ENCODE measurements around the gene ORC3. TPM values are rescaled to one million over a fixed set of nuclear protein-coding genes. Genes with fewer than 3 reads are reported as not detected.
"Not testable (repeated sequence)": the region's sequence is repeated elsewhere in the genome, so short reads cannot be mapped to it uniquely, and the experiment has no call there.

Gene ORC3
- total RNA-seq, 1 experiment from 2014 or later = 8.5 TPM

DNA sequence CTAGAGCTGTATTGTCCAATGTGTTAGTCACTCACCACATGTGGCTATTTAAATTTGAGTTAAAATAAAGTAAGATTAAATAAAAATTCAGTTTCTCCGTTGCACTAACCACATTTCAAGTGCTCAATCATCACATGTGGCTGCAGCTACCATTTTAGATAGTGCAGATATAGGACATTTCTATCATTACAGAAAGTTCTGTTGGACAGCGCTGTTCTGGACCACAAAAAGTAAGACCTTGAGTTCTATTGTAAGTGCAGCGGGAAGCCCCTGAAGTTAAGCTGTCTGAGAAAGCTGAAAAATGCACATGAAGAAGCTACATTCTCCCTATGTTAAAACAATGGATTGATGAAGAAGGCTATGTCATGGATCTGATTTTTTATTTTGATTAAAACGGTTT, 1.1 kb downstream of the ORC3 start:
- no peak for DNase-seq (ENCODE audit: low spot score)

- no peak for DNase-seq (ENCODE audit: low spot score)
Measured at GRCh38 chr6:87600576-87600975, 10.6 kb downstream of the ORC3 start.

DNA sequence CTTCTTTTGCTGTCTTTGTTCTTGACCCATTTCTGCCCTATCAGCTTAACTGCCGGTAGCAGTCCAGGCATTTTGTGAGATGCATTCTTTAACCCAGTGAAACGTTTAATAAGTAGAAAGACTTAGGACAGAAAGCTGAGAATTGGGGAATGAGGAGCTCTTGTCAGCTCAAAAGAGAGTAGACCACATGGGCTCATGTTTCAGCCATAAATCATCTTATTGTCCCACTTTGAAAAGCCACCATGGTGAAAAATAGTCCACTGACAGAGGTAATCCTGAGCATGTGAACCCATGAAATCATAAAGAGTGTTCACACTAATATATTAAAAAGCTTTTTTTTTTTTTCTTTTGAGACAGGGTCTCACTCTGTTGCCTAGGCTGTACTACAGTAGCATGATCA, 16.3 kb downstream of the ORC3 start:
- DNase-seq (ENCODE audit: low spot score) = no peak

DNA sequence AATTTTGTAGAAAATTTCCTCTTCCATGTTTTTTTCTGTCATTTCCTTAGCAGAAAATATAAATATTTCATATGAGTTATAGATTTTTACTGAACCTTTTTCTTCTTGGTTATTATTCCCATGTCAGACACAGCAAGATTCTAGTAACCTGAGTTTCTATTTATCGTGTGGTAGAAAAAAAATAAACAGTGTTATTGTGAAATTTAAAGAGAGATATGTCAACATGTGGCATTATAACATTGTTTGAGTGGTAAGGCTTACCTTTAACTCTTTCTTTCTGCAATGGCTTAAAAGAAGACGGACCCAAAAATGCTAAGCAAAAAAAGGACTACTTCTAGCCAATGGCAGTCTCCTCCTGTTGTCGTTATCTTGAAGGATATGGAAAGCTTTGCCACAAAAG, 18.9 kb downstream of the ORC3 start:
- no peak for DNase-seq (ENCODE audit: low spot score)

DNA sequence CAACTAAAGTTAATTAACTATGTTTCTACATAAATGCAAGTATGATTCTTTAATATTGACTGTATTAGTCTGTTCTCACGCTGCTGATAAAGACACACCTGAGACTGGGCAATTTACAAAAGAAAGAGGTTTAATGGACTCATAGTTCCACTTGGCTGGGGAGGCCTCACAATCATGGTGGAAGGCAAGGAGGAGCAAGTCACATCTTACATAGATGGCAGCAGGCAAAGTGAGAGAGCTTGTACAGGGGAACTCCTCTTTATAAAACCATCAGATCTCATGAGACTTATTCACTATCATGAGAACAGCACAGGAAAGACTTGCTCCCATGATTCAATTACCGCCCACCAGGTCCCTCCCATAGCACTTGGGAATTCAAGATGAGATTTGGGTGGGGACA, 23.1 kb downstream of the ORC3 start:
- DNase-seq (ENCODE audit: low spot score) = not testable (repeated sequence)

DNA sequence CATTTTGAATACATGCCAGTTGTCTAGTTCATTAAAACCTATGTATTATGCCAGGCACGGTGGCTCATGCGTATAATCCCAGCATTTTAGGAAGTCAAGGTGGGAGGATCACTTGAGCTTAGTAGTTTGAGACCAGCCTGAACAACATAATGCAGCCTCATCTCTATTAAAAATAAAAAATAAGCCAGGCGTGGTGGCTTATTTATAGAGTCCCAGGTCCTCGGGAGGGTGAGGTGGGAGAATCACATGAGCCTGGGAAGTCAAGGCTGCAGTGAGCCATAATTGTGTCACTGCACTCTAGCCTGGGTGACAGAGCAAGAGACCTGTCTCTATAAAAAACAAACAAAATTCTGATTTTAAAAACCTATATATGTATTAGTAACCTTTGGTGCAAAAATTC, 27.5 kb downstream of the ORC3 start:
- no peak for DNase-seq (ENCODE audit: low spot score)

DNA sequence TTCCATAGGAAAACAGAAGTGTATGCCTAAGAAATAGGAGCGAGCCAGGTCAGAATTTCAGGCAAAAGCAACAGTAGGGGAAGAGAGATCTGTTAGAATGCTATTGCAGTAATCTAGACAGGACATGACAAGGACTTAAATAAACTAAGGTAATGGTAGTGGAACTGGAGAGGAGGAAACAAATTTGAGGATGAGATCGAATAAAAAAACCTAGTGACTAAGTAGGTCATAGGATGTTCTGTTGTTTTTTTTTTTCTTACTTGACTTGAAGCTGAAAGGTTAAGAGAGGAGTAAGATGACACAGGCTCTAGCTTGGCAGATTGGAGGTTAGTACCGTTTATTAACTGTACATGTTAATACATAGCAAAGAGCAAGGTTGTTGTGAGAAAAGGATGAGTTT, 28.6 kb downstream of the ORC3 start:
- no peak for DNase-seq (ENCODE audit: low spot score)

DNA sequence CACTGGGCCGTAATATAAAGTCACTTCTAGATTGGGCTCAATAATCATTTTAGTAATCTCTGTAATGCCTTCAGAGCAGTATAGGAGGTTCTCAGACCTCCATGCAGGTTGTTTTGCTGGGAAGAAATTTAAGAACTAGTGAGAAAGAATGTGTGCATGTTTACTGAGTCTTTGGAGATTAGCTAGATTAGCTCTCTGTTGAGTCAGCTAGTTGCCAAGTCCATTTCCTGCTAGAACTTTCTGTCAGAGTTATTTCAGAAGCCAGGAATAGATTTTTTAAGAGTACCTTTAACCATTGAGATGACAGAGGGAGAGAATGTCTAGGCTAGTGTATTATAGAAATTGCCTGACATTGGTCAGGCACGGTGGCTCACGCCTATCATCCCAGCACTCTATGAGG, 33.3 kb downstream of the ORC3 start:
- DNase-seq (ENCODE audit: low spot score) = no peak

- DNase-seq (ENCODE audit: low spot score) = no peak
Measured at GRCh38 chr6:87628424-87628823, 38.5 kb downstream of the ORC3 start.

DNA sequence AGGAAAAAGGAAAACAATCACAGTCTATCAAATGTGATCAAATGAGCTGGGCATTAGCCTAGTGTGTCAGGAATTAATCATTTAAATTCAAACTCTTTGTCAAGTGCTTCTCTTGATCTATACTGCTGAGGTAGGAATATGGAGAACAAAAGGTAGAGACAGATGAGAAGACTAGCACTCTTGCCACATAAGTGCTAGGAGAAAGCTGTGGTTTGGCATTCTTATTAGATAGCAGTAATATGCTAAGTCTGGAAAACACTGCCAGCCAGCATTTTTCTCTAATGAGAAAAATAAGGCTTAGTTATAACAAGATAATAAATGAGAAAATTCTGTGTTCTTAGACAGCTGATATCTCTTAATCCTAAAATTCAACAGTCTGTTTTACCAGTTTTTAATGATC, 38.9 kb downstream of the ORC3 start:
- no peak for DNase-seq (ENCODE audit: low spot score)

DNA sequence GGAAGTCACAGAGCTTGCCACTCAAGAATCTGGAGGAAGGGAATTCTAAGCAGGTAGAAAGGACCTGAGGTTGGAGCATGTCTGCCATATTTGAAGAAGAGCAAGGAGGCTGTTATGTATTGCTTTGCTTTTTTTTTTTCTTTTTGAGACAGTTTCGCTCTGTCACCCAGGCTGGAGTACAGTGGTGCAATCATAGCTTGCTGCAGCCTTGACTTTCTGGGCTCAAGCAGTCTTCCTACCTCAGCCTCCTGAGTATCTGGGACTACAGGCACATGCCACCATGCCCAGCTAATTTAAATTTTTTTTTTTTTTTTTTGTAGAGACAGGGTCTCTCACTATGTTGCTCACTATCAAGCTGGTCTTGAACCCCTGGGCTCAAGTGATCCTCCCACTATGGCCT, 40.8 kb downstream of the ORC3 start:
- DNase-seq (ENCODE audit: low spot score) = no peak

GRCh38 chr6:87633851-87634250, 43.9 kb downstream of the ORC3 start:
- no peak for DNase-seq (ENCODE audit: low spot score)

DNA sequence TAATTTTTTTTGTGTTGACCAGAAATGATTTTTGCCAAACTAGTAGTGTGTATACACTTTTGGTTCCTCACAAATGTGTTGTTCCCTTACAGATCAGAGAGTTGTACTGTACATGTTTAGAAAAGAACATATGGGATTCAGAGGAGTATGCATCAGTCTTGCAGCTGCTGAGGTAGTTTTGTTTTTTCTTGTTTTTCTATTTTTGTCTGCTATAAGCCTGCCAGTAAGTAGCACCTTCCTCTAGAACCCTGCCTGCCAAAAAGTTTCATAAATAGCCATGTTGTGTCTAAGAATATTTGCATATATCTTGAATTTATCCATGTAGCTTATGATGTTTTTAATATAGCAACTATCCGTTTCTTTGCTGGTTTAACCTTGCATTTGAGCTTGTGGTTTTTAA, 46.4 kb downstream of the ORC3 start:
- no peak for DNase-seq (ENCODE audit: low spot score)

- no peak for DNase-seq (ENCODE audit: low spot score)
Measured at GRCh38 chr6:87637106-87637505, 47.2 kb downstream of the ORC3 start.

- no peak for DNase-seq (ENCODE audit: low spot score)
Measured at GRCh38 chr6:87639373-87639772, 49.4 kb downstream of the ORC3 start.

- DNase-seq (ENCODE audit: low spot score) = no peak
Measured at GRCh38 chr6:87641065-87641692, 51.2 kb downstream of the ORC3 start.

DNA sequence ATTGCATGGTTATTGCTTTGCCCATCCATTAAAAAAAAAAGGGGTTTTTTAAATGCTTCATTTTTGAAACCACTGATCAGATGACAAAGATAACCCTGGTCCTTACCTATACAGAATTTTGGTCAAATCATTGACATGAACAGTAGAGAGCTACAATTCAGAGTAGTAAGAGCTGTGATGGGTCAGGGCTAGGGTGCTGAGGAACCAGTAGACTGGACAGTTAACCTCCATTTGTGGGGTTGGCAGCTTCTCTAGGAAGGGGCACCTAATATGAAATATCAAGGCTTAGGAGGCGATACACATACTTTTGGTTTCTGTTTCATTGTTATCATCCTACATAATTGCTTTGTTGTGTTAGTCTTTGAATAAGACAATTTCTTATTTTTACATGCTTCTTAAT, 55.1 kb downstream of the ORC3 start:
- DNase-seq (ENCODE audit: low spot score) = no peak

DNA sequence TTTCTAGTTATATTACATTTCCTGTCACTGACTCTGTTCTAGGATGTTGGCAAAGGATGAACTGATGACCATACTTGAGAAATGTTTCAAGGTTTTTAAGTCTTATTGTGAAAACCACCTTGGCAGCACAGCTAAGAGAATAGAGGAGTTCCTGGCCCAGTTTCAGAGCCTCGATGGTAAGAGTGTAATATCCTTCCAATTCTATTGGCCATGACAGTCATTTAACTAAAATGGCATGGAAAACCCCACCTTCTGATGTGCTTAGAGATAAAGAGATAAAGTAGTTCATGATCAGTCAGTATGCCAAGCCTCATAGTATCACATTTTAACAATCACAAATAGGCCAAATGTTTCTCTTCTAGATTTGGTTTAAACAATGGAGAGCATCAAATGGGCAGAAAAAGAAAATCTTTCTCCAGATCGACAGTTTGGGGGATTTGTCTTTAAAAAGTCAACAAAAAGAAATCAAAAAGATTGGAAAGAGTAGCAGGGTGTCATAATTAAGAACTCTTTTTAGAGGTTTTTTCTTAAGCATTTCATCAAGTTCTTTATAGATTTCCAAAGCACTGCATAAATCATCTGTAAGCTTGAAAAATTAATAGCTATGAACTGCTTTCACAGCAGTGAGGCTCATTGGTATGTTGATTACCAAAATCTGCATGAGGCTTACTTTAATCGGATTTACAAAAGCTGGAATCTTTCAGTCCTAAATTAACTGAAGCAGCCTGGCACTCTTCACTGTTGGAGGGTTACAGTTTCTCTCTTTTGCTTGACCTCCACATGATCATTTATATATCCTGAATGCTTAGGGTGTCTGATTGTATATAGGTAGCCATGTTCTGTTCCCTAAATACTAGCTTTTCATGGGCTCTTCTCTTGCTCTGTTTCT, 63.4 kb downstream of the ORC3 start:
- no peak for DNase-seq (ENCODE audit: low spot score)

DNA sequence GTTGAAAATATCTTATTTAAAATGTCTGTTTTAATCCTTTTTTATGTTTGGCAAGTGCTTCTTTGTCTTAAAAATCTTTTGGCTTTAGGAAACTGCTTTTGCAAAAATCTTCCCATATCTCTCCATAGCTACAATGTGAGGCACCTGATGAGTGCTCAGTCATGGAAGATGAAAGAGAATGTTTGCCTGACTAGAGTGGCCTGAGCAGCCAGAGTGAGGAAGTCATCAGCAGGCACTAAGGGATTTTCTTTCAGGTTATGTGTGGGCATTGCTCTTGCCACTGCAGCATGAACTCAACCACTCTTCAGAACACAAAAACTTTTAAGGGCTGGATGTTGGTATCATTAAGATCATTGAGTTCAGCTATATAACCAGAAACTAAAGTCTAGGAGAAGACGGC, 64.2 kb downstream of the ORC3 start:
- DNase-seq (ENCODE audit: low spot score) = no peak

DNA sequence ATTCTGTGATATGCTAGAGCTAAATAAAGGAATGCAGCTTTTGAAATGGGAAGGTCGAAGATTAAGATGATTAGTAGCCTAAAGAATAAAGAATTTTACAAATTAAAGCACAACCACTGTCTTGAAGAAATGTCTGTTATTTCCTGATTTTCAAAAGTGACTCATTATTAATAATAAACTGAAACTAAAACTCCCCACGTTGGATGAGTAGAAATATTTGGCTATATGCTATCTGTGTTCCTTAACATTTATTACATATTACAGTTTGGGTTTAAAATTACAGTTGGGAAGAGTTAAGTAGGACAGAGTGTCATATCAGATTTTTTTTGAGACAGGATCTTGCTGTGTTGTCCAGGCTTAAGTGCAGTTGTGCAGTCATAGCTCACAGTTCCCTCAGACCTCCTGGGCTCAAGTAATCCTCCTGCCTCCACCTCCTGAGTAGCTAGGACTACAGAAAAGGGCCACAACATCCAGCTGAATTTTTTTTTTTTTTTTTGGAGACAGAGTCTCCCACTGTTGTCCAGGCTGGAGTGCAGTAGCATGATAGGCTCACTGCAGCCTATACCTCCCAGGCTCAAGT, 65.0 kb downstream of the ORC3 start:
- no peak for DNase-seq (ENCODE audit: low spot score)

- DNase-seq (ENCODE audit: low spot score) = no peak
Measured at GRCh38 chr6:87655824-87656223, 65.9 kb downstream of the ORC3 start.

DNA sequence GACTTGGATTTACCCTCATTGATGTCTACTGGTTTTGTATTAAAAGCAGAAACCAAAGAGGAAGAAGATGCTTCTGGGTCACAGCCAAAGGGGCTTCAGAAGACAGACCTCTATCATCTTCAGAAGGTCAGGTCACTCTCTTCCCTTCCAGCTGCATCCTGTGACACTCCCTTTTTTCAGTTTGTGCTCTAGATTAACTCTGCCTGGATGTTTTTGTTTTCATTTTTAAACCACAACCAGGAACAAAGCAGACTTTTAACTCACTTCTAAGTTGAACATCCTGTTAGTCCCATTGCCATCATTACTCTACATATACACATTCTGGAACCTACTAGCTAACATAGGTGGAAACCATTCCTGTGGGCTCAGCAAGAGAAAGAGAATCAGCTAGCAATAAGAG, 66.9 kb downstream of the ORC3 start:
- no peak for DNase-seq (ENCODE audit: low spot score)

DNA sequence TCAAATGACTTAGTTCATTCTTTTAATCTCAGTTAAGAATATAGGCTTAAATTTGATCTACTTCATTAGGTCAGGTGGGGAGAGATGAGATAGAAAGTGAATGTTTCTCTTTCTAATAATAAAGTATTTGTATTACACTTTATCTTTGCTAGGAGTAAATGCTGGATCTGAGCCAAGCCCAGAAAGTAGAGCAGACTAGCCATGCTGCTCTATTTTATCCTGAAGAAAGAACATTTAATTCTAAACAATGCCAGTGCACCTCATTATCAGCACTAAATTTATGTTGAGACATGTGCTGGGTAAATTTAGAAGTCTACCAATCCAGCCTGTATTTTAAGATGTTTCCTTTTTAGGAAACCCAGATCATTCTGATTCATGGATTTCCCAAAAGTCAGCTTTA, 68.6 kb downstream of the ORC3 start:
- DNase-seq (ENCODE audit: low spot score) = no peak

Data from HT-29 (cell line).